Panc1 (cell line): Measurements from ENCODE around the gene CCR8. TPM values are rescaled to one million over a fixed set of nuclear protein-coding genes. Genes with fewer than 3 reads are reported as not detected.

ENCODE experiments used
- ATAC-seq: fragments of 200-7000 bp; cut with Tn5 transposase; 2 replicates; pipeline ENCODE4 v1.9.1; 2020; ENCODE audit warnings: mild to moderate bottlenecking, moderate library complexity
- BruUV-seq: library from RNA; stranded (reverse); fragments of 400-500 nt; replicated peaks from 2 replicates; lab custom pipeline; 2021; lab: Mats Ljungman, UMichigan
- CTCF ChIA-PET: fragments of 300-600 bp; sonication (Branson Sonifier 250); formaldehyde crosslinking; loops from one replicate; lab custom pipeline; 2022; ENCODE audit warnings: antibody characterized with exemption; lab: Charles Lee
- POLR2A ChIA-PET: fragments of 300-600 bp; sonication (Branson Sonifier 250); formaldehyde crosslinking; loops from one replicate; lab custom pipeline; 2022; ENCODE audit warnings: antibody characterized with exemption; lab: Charles Lee
- DNase-seq: peaks from one replicate; pipeline ENCODE4 v3.0.0-alpha.2; 2010; ENCODE audit warnings: low read depth, low spot score
- H3K27ac ChIP-seq: 2 replicates; pipeline ENCODE4 v1.5.1; 2011; ENCODE audit warnings: mild to moderate bottlenecking, low read length, inconsistent platforms
- H3K27me3 ChIP-seq: fragments of 200-500 bp; sonication (Bioruptor generic); 2 replicates; pipeline ENCODE4 v1.6.0; 2014; ENCODE audit warnings: low read length, inconsistent platforms; ENCODE audit not compliant: control insufficient read depth, insufficient read depth
- H3K36me3 ChIP-seq: fragments of 200-500 bp; sonication (Bioruptor generic); 2 replicates; pipeline ENCODE4 v1.5.1; 2014; ENCODE audit warnings: inconsistent platforms, mild to moderate bottlenecking, low read length, moderate library complexity; ENCODE audit not compliant: control insufficient read depth, insufficient read depth
- H3K4me1 ChIP-seq: 2 replicates; pipeline ENCODE4 v1.5.1; 2011; ENCODE audit warnings: inconsistent platforms, mild to moderate bottlenecking, low read length, moderate library complexity; ENCODE audit not compliant: control insufficient read depth, insufficient read depth
- H3K4me3 ChIP-seq, 2 experiments: 2 replicates each; pipeline ENCODE4 v1.5.1; 2011 to 2012; ENCODE audit warnings: low read depth in 2 of 2, low read length in 2 of 2, mild to moderate bottlenecking in 2 of 2, inconsistent platforms in 1 of 2, moderate library complexity in 1 of 2
- H3K9me3 ChIP-seq: fragments of 200-500 bp; sonication (Bioruptor generic); 2 replicates; pipeline ENCODE4 v1.5.1; 2014; ENCODE audit warnings: low read depth, mild to moderate bottlenecking, inconsistent platforms, low read length, moderate library complexity; ENCODE audit not compliant: control insufficient read depth, insufficient read depth
- CTCF ChIP-seq: fragments of 450-650 bp; IDR thresholded peaks from 2 replicates; pipeline ENCODE4 v1.5.1; 2017; ENCODE audit warnings: mild to moderate bottlenecking
- POLR2AphosphoS5 ChIP-seq: IDR thresholded peaks from 2 replicates; pipeline ENCODE4 v1.6.1; 2012; ENCODE audit warnings: mild to moderate bottlenecking, low read depth, low read length, moderate library complexity
- REST ChIP-seq, 2 experiments: IDR thresholded peaks; 2 replicates each; pipeline ENCODE4 v1.6.1; 2011 to 2012; ENCODE audit warnings: low read depth in 2 of 2, control low read depth in 1 of 2, low read length in 1 of 2, mild to moderate bottlenecking in 1 of 2, moderate library complexity in 1 of 2; ENCODE audit not compliant: insufficient read depth in 1 of 2
- SIN3A ChIP-seq: IDR thresholded peaks from 2 replicates; pipeline ENCODE4 v1.6.1; 2012; ENCODE audit warnings: low read depth, mild to moderate bottlenecking, low read length, moderate library complexity, borderline replicate concordance; ENCODE audit not compliant: insufficient read depth
- TCF7L2 ChIP-seq: IDR thresholded peaks from 2 replicates; pipeline ENCODE4 v1.6.1; 2011; ENCODE audit warnings: mild to moderate bottlenecking, low read depth, low read length, inconsistent platforms
- in situ Hi-C: cut with HindIII; loops from 2 replicates; pipeline ENCODE4 v1.10.0; 2016; ENCODE audit warnings: low sequenced_read_pairs, low pct_unique_long_range_greater_than_20kb
- intact Hi-C: fragments of 100-400 bp; cut with micrococcal nuclease; formaldehyde crosslinking; loops from one replicate; pipeline ENCODE4 v1.10.0; 2022; ENCODE audit not compliant: unreplicated experiment
- total RNA-seq: library from RNA; stranded (reverse); gene quantifications from one replicate; pipeline ENCODE4 v1.2.1, GENCODE V29; 2021; ENCODE audit not compliant: unreplicated experiment

The CCR8 gene
- total RNA-seq, 1 experiment from 2014 or later, result not detected

DNA sequence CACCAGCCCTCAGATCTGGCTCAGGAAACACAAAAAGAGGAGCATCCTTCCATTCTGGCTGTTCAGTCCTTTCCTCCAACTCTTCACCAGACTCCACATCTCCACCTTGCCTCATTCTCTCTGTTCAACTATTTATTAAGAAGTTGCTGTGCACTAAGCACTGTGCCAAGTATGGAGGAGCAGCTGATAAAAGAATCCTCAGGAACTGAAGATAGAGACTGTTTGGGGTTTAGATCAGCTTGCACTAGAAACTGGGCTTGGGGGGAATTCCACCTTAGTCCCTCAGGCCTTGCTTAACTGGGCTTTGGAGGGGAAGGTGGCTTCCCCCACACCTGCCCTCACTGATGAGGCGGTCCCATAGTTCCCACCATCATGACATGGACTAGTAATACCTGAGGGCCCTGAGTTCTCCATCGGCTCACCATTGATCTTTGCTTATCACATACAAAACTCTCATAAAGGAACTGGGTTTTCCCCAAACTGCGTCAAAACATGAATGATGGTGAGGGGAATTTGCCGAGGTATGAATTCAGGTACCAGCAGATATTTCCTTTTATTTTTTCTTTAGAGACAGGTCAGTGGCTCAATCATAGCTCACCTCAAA is 1.7 kb upstream of the CCR8 start:
- no peaks in the 10 kb centered on the region for H3K36me3 ChIP-seq
- no peak for ATAC-seq
- TF ChIP-seq CTCF (no peak), SIN3A (no peak), TCF7L2 (no peak), REST (IDR thresholded peaks at IDR 0.05; ENCODE audit: insufficient read depth in 1 of 2, low read depth in 2 of 2, low read length in 1 of 2) (no peak), POLR2AphosphoS5 (no peak)
- no peak overlapping the region for H3K27ac ChIP-seq
- no peaks in the 10 kb centered on the region for H3K4me1 ChIP-seq
- intact Hi-C loops (no loop called here), in situ Hi-C loops (no loop called here)
- ChIA-PET POLR2A (no interaction called here), CTCF (no interaction called here)
- no peak for DNase-seq
- BruUV-seq, result no TSS peak
- no peak overlapping the region for H3K4me3 ChIP-seq
- H3K9me3 ChIP-seq, result no peaks in the 10 kb centered on the region
- no peaks in the 10 kb centered on the region for H3K27me3 ChIP-seq

- no peak overlapping the region for H3K27ac ChIP-seq
- ATAC-seq (no peak), DNase-seq (no peak)
- H3K9me3 ChIP-seq, result no peaks in the 10 kb centered on the region
- H3K27me3 ChIP-seq, result no peaks in the 10 kb centered on the region
- H3K4me3 ChIP-seq, result no peak overlapping the region
- no TSS peak for BruUV-seq
- POLR2A ChIA-PET, result interaction anchor here (0.7 kb wide), 1 partner anchor 93 kb away, joined by 3 read pairs; no protein-coding TSS in a partner anchor
- intact Hi-C loops (no loop called here), in situ Hi-C loops (no loop called here)
- TF ChIP-seq SIN3A (no peak), POLR2AphosphoS5 (no peak), TCF7L2 (no peak), REST (IDR thresholded peaks at IDR 0.05; ENCODE audit: insufficient read depth in 1 of 2, low read depth in 2 of 2, low read length in 1 of 2) (no peak), CTCF (no peak)
- H3K4me1 ChIP-seq, result no peaks in the 10 kb centered on the region
- H3K36me3 ChIP-seq, result no peaks in the 10 kb centered on the region
- CTCF ChIA-PET, result no interaction called here
Observed at GRCh38 chr3:39330824-39331223, 1.3 kb downstream of the CCR8 start.
